Bone marrow (tissue), 2 donors: Measurements from ENCODE around the gene ERCC8.
"Not testable (repeated sequence)": the region's sequence is repeated elsewhere in the genome, so short reads cannot be mapped to it uniquely, and the experiment has no call there.

Experiments used
- DNase-seq, 2 donors: peaks; one replicate each; lab custom pipeline; 2025; lab: John Stamatoyannopoulos, UW

ERCC8 gene

GRCh38 chr5:60944904-60945812, at the start of gene ERCC8, which contains the start of gene NDUFAF2:
TSS of gene ERCC8 (minus strand) at chr5:60945070. CDS start at chr5:60945008, 62 bp downstream.
TSS of gene NDUFAF2 (plus strand) at chr5:60945205. CDS start at chr5:60945256, 51 bp downstream.
- peak; percentile 62 to 90 for DNase-seq

GRCh38 chr5:60993875-60994571, 49.2 kb upstream of the ERCC8 start:
- no peak for DNase-seq

GRCh38 chr5:60993425-60993824, 48.6 kb upstream of the ERCC8 start:
- DNase-seq, result no peak

GRCh38 chr5:60992871-60993270, 48.0 kb upstream of the ERCC8 start:
- DNase-seq, result no peak

GRCh38 chr5:60989790-60990189, 44.9 kb upstream of the ERCC8 start:
- no peak for DNase-seq

- not testable (repeated sequence) for DNase-seq
Observed at GRCh38 chr5:60982127-60982526, 37.3 kb upstream of the ERCC8 start.

GRCh38 chr5:60980511-60980910, 35.6 kb upstream of the ERCC8 start:
- no peak for DNase-seq

- DNase-seq, result no peak
Observed at GRCh38 chr5:60978968-60979367, 34.1 kb upstream of the ERCC8 start.

- DNase-seq, result no peak
Observed at GRCh38 chr5:60977956-60978737, 33.3 kb upstream of the ERCC8 start.

GRCh38 chr5:60972231-60972630, 27.4 kb upstream of the ERCC8 start:
- no peak for DNase-seq

GRCh38 chr5:60961685-60962084, 16.8 kb upstream of the ERCC8 start:
- no peak for DNase-seq

GRCh38 chr5:60960591-60960990, 15.7 kb upstream of the ERCC8 start:
- no peak for DNase-seq

GRCh38 chr5:60959156-60959555, 14.3 kb upstream of the ERCC8 start:
- no peak for DNase-seq

GRCh38 chr5:60958712-60959111, 13.8 kb upstream of the ERCC8 start:
- DNase-seq, result no peak

- no peak for DNase-seq
Observed at GRCh38 chr5:60958088-60958487, 13.2 kb upstream of the ERCC8 start.

GRCh38 chr5:60955239-60955638, 10.4 kb upstream of the ERCC8 start:
- no peak for DNase-seq

GRCh38 chr5:60948738-60949137, 3.9 kb upstream of the ERCC8 start:
- DNase-seq, result no peak

GRCh38 chr5:60945813-60946187, 930 bp upstream of the ERCC8 start:
- no peak for DNase-seq

- no peak for DNase-seq
Observed at GRCh38 chr5:60943624-60944023, 1.2 kb downstream of the ERCC8 start.

- no peak for DNase-seq
Observed at GRCh38 chr5:60929024-60929423, 15.8 kb downstream of the ERCC8 start.

GRCh38 chr5:60927450-60927849, 17.4 kb downstream of the ERCC8 start:
- no peak for DNase-seq

- no peak for DNase-seq
Observed at GRCh38 chr5:60918466-60918865, 26.4 kb downstream of the ERCC8 start.
